HG03103 (cell line): ENCODE data around the gene REL.
"Not testable (repeated sequence)": the region's sequence is repeated elsewhere in the genome, so short reads cannot be mapped to it uniquely, and the experiment has no call there.

Experiments used
- ATAC-seq: cut with Tn5 transposase; IDR thresholded peaks from one replicate; pipeline ENCODE4 v1.9.1; 2021; ENCODE audit warnings: low read depth; ENCODE audit not compliant: unreplicated experiment

REL gene

DNA sequence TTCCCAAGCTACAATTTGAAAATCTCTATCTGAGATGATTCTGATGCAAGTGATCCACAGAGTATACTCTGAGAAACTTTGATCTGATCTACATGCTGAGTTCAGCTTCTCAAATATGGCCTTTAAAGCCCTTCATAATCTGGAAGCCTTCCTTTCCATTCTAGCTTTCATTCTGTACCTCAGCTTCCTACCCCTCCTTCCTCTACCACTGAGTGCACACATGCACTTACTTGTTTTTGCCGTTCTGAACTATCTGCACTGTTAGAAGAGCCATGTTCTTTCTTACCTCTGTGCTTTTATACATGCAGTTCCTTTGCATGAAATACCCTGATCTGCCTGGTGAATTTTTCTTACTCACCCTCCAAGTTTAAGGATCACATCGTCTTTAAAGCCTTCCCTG, 25.0 kb downstream of the REL start:
- no peak for ATAC-seq

DNA sequence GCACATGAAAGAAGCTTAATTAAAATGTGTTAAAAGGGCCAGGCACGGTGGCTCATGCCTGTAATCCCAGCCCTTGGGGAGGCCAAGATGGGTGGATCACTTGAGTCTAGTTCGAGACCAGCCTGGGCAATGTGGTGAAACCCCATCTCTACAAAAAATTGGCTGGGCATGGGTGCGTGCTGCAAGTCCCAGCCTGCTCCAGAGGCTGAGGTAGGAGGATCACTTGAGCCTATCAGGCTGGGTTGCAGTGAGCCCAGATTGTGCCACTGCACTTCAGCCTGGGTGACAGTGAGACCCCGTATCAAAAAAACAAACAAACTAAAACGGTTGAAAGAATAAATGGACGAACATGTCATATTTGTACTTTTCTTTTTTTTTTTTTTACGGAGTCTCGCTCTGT, 26.0 kb downstream of the REL start:
- no peak for ATAC-seq

DNA sequence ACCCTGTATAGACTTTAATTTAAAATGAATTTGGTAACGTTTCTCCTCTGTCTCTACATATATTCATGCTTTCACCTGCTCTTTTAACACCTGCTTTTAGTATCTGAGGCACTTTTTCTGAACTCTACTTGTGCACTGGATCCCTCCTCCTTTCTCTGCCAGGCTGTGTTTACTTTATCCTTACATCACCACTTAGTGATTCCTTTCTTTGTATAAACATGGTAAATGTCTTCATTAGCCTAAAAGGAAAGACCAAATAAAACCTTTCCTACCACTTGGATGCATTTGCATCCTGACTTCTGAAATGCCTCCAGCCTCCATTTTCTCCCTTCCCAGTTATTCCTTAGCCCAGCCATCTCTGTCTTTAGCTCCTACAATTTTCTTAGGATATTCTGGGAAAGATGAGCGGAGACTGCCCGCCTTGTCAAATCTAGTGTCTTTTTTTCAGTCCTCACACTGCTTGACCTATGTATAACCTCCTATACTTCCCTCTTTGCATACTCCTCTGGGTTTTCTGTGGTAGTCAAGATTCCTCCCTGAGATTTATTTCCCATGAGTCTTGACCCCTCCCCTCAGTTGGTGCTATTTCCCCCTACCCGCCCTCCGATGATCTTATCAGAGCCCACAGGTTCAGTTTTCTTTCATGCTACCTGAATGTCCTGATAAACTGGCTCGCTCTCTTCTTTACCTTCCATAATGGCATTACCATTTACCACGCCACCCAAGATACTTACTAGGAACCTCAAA, 44.8 kb downstream of the REL start:
- no peak for ATAC-seq

DNA sequence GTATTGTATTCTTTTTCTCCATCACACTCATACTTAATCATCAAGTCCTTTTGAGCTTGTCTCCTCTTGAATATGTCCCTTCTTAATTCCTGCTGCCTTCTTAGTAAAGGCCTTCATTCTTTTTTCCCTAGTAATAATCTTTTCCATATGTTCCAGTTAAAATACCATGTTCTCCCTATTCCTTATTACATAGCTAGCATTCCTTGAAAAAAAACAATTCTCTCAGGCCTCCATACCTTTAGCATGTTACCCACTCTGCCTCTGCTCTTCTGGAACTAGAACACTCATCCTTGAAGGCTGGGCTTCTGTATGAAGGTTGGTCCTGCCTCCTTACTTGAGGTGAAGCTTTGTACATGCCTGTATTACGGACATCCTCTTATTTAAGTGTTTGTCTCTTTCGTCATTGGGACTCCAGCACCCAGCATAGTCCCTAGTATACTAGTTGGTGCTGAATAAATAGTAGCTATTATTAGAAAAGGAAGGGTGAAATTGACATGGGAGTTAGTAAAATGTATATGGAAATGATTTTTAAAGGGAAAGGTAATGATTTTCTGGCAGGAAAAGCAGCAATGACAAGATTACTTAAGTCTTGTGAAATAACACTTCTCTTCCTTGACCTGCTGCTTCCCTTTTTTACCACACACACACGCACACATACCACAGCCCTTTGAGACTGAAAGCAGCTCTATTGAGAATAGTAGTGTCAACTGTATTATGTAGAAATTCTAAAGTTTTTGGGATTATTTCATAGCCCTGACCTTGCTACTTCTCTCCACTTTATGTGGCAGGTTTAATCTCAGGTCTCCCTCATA, 45.6 kb downstream of the REL start:
- ATAC-seq: no peak

DNA sequence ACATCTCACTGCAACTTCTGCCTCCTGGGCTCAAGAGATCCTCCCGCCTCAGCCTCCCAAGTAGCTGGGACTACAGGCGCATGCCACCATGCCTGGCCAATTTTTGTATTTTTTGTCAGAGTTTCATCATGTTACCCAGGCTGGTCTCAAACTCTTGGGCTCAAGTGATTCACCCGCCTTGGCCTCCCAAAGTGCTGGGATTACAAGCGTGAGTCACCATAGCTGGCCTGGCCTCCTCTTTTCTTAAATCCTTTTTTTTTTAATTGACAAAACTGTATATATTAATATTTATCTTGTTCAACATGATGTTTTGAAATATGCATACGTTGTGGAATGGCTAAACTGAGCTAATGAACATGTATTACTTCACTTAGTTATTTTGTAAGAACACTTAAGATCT, 50.7 kb downstream of the REL start:
- not testable (repeated sequence) for ATAC-seq

DNA sequence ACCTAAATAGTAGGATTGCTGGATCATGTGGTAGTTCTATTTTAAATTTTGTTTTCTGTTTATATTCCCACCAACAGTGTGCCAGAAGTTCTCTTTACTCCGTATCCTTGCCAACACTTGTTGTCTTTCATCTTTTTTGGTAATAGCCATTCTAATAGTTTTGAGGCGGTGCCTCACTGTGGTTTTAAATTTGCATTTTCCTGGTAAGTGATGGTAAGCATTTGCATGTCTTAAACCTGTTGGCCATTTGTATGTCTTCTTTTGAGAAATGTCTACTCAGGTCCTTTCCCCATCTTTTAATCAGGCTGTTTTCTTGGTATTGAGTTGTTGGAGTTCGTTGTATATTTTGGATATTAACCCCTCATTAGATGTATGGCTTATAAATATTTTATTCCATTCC, 51.6 kb downstream of the REL start:
- ATAC-seq: no peak

DNA sequence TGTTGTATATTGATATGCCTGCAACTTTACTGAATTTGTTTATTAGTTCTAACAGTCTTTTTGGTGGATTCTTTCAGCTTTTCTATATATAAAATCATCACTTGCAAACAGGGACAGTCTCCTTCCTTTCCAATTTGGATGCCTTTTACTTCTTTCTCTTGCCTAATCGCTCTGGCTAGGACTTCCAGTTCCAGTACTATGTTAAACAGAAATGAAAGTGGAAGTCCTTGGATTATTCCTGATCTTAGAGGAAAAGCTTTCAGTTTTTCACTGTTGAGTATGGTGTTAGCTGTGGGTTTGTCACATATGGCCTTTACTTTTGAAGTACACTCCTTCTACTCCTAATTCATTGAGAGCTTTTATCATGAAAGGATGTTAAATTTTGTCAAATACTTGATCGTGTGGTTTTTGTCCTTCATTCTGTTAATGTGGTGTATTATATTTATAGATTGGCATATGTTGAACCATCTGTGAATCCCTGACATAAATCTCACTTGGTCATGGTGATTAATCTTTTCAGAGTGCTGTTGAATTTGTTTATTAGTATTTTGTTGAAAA, 52.9 kb downstream of the REL start:
- no peak for ATAC-seq

DNA sequence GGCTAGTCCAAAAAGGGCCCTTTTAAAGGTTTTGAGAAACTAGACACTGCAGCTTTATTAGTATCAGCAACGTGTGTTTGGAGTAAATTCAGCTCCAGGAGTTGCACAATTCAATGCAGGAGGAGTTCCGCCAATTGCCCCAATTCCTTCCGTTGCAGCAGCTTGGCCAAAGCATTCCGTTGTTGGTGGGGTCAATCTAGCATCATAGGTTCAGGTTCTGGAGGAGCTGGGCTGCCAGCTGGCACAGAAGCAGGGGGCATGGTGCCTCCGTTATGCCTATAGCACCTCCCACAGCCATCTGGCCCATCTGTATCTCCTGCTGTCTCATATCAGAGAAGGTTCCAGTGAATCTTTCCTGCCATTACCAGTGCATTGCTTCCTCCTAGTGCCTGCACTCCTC, 55.4 kb downstream of the REL start:
- no peak for ATAC-seq

DNA sequence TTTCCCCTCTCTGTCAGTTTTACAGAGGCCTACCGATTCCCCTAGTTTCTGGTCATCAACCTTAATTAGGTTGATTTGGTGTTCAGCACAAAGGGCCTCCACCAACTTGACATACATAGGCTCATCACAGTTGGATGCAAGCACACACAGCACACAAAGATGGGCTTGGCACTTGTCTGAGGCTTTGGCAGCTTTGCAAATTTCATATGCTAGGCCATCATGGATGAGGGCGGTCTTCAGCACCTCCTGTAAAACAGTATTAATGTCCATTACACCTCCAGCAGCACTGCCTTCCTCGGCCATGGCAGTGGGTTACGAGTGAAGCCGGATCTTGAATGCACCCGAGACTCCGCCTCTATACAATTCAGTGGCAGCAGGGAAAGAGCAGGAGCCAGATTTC, 56.9 kb downstream of the REL start:
- ATAC-seq: no peak

DNA sequence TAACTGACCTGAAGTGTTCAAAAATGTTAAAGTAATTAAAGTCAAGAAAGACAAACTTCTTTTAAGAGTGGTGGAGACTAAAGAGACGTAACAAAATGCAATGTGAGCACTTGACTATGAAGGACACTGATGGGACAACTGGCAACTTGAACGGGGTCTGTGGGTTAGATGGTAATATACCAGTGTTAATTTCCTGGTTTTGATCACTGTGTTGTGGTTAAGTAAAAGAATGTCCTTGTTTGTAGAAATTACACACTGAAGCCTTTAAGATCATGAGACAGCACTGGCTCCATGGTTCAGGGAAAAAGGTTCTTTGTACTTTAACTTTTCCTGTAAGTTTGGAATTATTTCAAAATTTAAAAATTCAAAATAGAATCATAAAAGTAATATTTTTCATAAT, 58.2 kb downstream of the REL start:
- ATAC-seq: no peak

DNA sequence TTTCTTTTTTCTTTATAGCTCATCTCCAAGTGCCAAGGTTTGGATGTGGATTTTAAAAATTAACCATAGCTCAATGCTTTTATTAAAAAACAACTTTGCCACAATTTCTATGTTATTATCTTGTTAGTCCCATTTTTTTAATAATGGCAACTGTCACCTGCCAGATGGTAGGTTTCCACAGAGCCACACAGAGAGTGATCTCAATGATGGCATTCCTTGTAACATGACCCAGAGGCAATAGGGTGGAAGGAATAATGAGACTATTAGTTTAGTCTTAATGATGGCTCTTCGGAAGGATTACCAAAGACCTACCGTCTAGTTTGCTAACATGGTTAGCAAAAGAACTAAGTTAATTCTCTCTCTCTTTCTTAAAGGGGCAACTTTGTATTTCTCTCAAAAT, 64.0 kb downstream of the REL start:
- no peak for ATAC-seq

DNA sequence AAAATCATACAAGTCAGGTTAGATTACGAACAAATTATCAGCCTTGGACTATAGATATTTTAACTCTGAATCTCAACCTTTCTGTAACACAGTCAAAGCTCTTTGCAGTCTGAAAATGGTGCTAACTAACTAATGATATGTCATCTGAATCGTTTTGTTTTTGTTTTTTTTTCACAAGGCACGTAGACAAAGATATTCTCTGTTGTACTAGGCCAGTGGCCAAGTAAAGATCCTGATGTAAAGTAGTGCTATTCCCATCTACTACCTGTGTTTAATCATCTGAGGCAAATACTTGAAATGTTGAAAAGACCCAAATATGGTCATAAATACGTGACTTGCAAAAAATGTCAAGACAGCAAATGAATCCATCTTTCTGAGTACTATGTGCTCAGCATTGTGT, 65.7 kb downstream of the REL start:
- ATAC-seq: no peak

DNA sequence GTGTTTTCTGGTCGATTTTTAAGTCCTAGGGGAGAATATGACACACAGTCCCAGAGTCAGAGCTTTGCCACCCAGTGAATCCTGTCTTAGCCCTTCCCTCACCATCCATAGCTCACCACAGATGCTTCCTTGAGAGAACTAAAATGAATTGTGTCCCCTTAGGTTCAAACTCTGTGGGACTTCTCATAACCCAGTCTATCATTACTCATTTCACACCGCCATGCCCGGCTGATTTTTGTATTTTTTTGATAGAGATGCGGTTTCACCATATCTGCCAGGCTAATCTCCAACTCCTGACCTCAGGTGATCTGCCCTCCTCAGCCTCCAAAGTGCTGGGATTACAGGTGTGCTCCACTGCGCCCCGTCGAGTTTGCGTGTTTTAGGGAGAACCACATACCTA, 66.8 kb downstream of the REL start:
- no peak for ATAC-seq

DNA sequence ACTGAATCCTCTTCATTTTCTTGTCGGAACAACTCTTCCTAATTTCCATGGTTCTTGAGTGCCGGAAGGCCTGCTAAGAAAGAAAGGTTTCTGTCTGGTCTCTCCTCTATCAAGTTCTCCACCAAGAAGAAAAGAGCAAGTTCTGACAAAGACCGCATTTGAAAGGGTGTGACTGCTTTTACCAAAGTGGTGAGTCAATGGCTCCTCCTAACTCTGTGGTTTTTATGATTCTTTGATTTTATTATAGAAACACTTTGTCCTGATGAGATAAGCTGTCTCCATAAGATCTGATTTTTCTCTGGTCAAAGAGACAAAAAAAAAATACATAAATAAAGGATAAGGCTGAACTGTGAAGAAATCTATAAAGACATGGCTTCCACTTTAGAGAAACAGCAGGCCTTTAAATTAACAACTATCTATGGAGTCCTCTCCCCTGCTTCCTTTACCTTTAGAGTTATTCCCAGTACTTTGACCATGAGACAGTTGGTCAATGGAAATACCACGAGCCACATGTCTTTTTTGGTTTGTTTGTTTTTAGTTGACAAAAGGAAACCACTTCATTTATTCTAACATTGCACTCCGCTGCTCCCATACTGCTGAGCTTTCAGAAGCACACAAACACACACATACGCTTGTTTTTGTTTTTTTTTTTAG, 67.7 kb downstream of the REL start:
- no peak for ATAC-seq

DNA sequence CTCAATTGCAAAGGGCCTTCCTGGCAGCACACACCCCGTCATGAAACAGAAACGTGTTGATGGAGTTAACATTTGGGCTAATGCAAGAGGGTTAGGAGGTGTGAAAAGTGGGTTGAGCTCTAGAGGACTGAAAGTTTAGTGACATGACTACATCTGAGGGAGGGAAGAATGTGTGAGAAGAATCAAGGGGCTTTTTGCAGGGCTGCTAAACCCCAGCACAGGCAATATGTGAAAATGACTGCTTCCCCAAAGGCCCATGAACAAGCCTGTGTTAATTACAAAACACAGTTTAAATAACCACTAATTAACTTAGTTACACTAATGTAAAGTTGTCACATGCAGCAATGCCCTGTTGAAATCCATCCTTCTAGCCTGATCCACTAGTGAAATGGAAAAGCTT, 72.8 kb downstream of the REL start:
- no peak for ATAC-seq

DNA sequence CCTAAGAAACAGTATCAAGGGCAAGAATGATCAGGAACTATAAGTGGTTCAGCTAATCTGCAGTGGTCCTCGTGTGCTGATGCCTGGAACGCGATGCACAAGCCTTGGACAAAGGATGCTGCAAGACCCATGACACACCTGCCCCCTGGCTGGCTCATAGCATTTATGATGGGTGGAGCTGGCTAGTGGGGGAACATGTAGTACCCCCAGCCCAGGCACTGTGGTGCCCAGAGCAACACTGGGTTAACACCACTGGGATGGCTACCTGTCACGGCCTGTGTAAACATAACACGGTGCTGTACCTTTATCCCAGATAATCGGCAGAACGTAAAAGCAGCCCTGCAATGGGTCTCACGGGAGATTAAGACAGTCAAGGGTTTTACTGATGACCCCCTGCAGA, 75.8 kb downstream of the REL start:
- ATAC-seq: no peak

DNA sequence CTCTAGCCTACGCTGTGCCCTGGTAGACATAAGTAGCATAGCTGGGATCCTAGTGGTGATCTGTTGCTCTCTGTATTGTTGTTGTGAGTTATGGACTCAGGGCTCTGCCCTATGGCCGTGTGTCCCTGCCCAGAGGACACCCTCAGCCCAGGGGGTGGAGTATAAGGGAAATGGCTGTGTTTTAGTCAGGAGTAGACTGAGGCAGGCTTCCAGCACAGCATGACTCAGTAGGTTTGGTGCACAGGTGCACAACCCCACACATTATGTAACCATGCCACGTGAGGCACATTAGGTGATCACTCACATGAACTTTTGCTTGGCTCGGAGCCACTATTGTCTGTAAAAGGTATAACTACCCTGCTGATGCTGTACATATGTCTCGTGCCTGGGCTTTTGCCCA, 76.3 kb downstream of the REL start:
- ATAC-seq: no peak

DNA sequence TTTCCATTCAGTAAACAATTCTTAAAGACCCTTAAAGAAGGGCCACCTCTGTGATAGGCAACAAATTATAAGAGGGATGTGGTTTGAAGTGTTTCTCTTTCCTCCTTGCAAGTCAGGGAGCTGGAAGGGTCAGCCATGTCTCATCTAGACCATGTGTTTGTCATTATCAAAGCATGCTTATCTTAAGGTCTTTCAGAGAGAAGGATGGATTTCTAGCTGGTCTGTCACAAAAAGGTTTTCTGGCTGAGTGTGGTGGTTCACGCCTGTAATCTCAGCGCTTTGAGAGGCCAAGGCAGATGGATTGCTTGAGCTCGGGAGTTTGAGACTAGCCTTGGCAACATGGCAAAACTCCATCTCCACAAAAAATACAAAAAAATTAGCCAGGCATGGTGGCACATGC, 77.0 kb downstream of the REL start:
- no peak for ATAC-seq

DNA sequence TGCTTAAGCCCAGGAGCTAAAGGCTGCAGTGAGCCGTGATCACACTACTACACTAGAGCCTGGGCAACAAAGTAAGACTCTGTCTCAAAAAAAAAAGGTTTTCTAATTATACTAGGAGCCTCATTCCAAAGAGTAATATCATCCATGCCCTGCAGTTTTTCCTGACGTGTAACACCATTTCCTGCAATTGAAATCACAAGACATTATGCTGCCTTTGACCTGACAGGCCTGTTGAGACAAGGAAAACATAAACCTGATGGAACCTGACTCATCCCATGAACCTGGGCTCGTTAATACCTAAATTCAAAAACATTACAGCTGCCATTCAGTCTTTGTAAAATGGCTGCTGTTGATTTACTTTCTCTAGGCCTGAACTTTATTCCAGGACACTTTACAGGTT, 77.4 kb downstream of the REL start:
- ATAC-seq: no peak

DNA sequence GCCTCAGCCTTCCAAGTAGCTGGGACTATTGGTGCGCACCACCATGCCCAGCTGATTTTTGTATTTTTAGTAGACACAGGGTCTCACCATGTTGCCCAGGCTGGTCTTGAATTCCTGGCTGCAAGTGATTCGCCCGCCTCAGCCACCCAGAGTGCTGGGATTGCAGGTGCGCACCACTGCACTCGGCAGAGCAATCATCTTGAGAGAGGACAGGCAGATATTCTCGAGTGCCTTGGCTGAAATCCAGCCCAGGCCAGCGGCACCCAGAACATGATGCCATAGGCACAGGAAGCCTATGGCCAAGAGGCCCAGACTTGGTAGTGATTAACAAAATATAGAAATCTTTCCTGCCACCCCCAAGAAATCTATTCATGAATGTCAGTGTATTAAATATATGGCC, 78.1 kb downstream of the REL start:
- ATAC-seq: no peak

DNA sequence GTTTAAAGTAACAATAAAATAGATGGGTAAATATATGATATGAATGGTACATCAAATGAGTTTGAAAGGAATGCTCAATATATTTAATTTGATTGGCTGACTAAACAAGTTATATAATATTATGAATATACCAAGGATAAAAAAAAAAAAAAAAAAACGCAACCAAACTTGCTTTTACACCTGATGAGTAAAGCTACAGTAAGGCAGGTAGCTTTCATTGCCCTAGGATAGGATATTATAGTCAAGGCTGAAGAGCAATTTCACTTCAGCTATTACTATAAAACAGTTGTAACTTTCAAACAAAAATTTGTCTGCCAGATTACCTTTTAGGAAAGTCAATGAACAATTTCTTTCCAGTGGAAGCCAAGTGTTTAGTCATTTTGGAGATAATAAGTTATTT, 79.3 kb downstream of the REL start:
- no peak for ATAC-seq
